HG03439 (cell line): Measurements from ENCODE around the gene ENDOG.
A peak's percentile ranks its signal among the peaks of the same experiment; 100 is the strongest.

ENCODE experiments used
- ATAC-seq: cut with Tn5 transposase; IDR thresholded peaks from one replicate; pipeline ENCODE4 v1.9.1; 2021; ENCODE audit warnings: mild to moderate bottlenecking, moderate library complexity; ENCODE audit not compliant: unreplicated experiment

The ENDOG gene

GRCh38 chr9:128798896-128799295 is 19.4 kb upstream of the ENDOG start:
- ATAC-seq, result no peak

- no peak for ATAC-seq
Observed at GRCh38 chr9:128800061-128800460, 18.2 kb upstream of the ENDOG start.

GRCh38 chr9:128802482-128802881 is 15.8 kb upstream of the ENDOG start:
- no peak for ATAC-seq

GRCh38 chr9:128805661-128806060 is 12.6 kb upstream of the ENDOG start:
- no peak for ATAC-seq

GRCh38 chr9:128807827-128808226 is 10.5 kb upstream of the ENDOG start:
- no peak for ATAC-seq

GRCh38 chr9:128808543-128808942 is 9.8 kb upstream of the ENDOG start:
- no peak for ATAC-seq

GRCh38 chr9:128809036-128809599 is 9.2 kb upstream of the ENDOG start:
- no peak for ATAC-seq

- no peak for ATAC-seq
Observed at GRCh38 chr9:128809831-128810230, 8.5 kb upstream of the ENDOG start.

GRCh38 chr9:128810873-128811272 is 7.4 kb upstream of the ENDOG start:
- no peak for ATAC-seq

- ATAC-seq, result peak; percentile 13
Observed at GRCh38 chr9:128818839-128819715, 777 bp downstream of the ENDOG start.

- no peak for ATAC-seq
Observed at GRCh38 chr9:128819716-128820664, 1.7 kb downstream of the ENDOG start.

- ATAC-seq, result no peak
Observed at GRCh38 chr9:128820665-128821583, 2.6 kb downstream of the ENDOG start.

- no peak for ATAC-seq
Observed at GRCh38 chr9:128821584-128822406, 3.5 kb downstream of the ENDOG start.

- ATAC-seq, result no peak
Observed at GRCh38 chr9:128822407-128823042, 4.2 kb downstream of the ENDOG start.

- ATAC-seq, result no peak
Observed at GRCh38 chr9:128823362-128823902, 5.1 kb downstream of the ENDOG start.

GRCh38 chr9:128823903-128824406 is 5.7 kb downstream of the ENDOG start:
- no peak for ATAC-seq

GRCh38 chr9:128824911-128825310 is 6.6 kb downstream of the ENDOG start:
- ATAC-seq, result no peak

GRCh38 chr9:128825923-128826700 is 7.8 kb downstream of the ENDOG start:
- ATAC-seq, result no peak
